Lower leg skin (tissue), 3 donors: ENCODE results near the gene PSMB10.

Experiments
- POLR2A ChIP-seq, 2 donors: fragments of 450-650 bp; IDR thresholded peaks; one replicate each; pipeline ENCODE4 v1.6.1; 2016 to 2017; ENCODE audit warnings: antibody characterized with exemption in 2 of 2, mild to moderate bottlenecking in 1 of 2, moderate library complexity in 1 of 2
- TF ChIP-seq, protein P1 (sequence below), 3 donors: fragments of 450-650 bp; IDR thresholded peaks; one replicate each; pipeline ENCODE4 v1.5.1; 2016; ENCODE audit warnings: antibody characterized with exemption in 3 of 3, mild to moderate bottlenecking in 3 of 3, moderate library complexity in 2 of 3

DNA sequence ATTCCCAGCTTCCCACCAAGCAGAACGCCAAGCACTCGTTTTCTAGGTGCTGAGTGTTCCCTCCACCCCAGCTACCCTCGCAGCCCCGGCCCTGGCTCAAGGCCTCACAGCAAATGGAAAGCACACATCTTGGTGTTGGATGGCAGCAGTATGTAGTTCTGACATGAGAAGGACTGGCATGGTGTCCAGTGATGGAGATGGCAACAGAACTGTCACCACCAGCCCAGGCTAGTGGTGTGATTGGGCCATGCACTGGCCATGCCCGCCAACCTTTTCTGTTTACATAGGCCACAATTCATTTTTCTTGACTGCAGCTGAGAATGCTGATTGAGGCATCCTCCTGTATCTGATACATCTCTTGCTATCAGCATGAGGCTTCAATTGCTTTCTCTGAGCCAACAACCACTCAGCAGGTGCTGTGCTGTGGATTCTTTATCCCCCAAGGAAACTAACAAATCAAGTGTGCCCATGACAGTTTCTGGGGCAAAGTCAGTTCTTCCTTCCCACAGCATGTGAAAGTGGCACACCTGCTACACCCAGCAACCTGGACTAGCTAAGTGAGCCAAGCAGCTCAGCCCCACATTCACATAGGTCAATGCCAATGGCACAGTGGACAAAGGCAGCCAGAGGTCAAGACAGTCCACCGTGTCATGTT lies 28.0 kb upstream of the PSMB10 start:
- no peak for TF ChIP-seq POLR2A (IDR thresholded peaks at IDR 0.05)
- TF ChIP-seq, protein P1, sequence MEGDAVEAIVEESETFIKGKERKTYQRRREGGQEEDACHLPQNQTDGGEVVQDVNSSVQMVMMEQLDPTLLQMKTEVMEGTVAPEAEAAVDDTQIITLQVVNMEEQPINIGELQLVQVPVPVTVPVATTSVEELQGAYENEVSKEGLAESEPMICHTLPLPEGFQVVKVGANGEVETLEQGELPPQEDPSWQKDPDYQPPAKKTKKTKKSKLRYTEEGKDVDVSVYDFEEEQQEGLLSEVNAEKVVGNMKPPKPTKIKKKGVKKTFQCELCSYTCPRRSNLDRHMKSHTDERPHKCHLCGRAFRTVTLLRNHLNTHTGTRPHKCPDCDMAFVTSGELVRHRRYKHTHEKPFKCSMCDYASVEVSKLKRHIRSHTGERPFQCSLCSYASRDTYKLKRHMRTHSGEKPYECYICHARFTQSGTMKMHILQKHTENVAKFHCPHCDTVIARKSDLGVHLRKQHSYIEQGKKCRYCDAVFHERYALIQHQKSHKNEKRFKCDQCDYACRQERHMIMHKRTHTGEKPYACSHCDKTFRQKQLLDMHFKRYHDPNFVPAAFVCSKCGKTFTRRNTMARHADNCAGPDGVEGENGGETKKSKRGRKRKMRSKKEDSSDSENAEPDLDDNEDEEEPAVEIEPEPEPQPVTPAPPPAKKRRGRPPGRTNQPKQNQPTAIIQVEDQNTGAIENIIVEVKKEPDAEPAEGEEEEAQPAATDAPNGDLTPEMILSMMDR (IDR thresholded peaks at IDR 0.05), result no peak
